Activated gamma-delta T cell treated with Interleukin-2 at 50 U/mL for 16 hours (primary cell): ENCODE results near the gene PHRF1.
"Not testable (repeated sequence)": the region's sequence is repeated elsewhere in the genome, so short reads cannot be mapped to it uniquely, and the experiment has no call there.

ENCODE experiments used
- DNase-seq: peaks from one replicate; pipeline ENCODE4 v3.0.0-alpha.2; 2020

Gene PHRF1

DNA sequence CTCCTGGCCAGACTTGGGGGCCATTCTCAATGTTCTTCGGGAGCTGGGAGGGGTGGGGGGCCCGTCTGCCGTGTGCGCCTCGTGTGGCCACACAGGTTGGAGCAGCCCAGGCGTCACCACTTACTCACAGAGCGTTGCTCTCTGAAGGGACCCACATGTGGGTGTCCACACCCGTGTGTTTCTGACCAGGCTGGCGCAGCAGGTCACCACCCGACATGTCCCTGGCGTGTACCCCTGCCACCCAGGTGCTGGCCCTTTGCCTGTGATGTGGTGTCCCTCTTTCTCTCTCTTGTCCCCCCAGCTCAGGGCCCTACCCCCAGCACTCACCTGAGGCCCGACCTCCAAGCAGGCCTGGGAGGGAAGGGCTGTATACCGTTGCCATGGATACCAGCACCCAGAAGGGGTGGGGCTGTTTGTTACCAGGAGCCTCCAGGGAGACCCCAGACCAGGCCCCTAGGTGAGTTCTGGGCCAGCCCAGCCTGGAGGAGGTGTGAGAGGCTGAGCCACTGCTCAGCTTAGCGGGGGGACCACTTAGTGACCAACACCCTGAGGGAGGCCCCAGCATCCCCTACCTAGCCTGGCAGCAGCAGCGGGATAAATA lies 17.1 kb upstream of the PHRF1 start:
- DNase-seq: no peak

DNA sequence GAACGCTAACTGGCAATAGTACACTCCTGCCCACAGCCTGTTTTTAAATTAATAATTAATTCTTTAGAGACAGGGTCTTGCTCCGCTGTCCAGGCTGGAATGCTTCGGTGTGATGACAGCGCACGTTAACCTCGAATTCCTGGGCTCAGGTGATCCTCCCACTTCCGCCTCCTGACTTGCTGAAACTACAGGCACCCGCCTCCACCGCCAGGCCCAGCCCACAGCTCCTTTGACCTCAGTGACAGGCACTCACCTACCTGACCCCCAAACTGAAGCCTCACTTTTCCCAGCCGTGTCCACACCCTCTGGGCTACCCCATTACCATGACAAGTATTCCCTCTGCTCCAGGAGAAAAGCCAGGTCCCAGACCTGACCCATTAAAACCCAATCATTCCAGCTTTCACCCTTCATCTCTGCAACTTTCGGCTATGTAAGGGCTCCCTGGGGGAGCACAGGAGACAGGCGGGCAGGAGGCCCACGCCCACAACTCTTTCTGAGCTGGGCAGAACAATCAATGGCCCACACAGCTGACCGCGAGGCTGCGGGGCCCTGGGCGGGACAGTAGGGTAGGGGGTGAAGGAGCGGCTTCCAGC lies 16.5 kb upstream of the PHRF1 start:
- no peak for DNase-seq

DNA sequence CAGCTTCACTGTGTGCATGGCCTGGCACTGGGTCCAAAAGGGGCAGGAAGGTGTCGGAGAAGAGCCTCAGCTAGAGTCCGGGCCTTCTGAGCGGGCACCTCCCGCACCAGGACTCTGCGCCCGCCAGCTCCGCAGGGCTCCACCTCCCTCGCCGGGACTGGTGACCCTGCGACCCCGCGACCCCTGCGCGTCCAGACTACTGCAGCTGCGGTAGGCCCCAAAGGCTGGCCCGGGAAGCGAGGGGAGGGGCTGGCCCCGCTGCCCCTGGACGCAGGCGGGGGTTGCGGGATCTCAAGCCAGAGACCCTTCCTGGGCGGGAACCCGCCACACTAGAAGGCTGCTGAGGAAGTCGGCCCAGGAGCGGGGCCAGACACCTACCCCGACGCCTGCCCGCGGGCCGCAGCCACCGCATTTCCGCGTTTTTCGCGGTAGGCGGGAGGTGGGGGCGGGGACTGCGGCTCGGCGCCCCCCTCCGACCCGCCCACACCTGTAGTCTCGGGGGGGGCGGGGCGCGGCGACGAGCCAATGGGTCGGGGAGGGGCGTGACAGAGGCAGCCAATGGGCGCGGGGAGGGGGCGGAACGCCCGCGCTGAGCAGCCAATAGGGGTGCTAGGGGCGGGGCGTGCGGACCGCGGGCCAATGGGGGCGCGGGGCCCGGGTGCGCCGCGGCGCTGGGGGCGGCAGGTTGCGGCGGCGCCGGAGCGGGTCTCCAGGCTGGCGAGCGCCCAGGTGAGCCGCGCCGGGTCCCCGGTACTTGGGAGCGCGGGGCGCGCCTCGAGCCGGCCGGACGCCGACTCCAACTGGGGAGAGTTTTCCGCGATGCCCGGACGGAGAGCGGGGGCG lies 15.7 kb upstream of the PHRF1 start, which contains the start of the genes LMNTD2 and RASSF7:
LMNTD2 (minus strand) TSS at position 434 of the 843 bp plus-strand sequence; CDS start at position 412, 22 bp downstream.
RASSF7 (plus strand) TSS at position 666 of the 843 bp plus-strand sequence. CDS start 799 bp downstream, outside the sequence.
- peak; percentile 96 for DNase-seq

DNA sequence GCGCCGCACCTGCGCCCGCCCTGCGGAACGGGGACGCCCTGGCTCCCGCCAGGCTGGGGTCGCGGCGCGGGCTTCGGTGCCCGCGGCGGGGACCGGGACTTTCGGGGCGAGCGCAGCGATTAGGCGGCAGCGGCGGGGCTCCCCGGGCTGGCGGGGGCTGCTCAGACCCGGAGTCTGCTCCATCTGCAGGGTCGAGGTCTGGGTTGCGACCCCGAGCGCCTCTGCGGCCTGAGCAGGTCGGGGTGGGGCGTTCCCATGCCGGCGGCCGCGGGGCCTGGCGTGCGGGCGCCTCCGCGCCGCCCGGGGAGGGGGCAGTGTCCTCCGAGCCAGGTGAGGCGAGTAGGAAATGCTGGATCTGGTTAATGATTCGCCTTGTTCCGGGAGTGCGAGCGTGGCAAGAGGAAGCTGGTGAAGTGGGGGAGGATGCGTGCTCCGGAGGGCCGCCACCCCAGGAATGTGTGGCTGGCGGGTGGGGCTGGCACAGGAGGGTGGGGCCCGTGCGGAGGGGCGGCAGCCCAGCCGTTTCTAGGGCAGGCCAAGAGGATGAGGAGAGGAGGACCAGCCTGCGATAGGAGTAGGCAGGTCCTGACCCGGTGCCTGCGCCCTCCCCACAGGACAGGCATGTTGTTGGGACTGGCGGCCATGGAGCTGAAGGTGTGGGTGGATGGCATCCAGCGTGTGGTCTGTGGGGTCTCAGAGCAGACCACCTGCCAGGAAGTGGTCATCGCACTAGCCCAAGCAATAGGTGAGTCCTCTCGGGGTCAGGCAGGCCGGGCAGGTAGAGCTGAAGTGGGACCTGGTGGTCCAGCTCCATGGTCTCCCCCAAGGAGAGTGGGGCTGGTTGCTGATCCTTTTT lies 14.9 kb upstream of the PHRF1 start:
- DNase-seq: no peak

GRCh38 chr11:562046-562645 lies 14.1 kb upstream of the PHRF1 start:
- DNase-seq: no peak

GRCh38 chr11:563066-563811 lies 13.0 kb upstream of the PHRF1 start:
- no peak for DNase-seq

GRCh38 chr11:563812-564578 lies 12.3 kb upstream of the PHRF1 start:
- DNase-seq: no peak

DNA sequence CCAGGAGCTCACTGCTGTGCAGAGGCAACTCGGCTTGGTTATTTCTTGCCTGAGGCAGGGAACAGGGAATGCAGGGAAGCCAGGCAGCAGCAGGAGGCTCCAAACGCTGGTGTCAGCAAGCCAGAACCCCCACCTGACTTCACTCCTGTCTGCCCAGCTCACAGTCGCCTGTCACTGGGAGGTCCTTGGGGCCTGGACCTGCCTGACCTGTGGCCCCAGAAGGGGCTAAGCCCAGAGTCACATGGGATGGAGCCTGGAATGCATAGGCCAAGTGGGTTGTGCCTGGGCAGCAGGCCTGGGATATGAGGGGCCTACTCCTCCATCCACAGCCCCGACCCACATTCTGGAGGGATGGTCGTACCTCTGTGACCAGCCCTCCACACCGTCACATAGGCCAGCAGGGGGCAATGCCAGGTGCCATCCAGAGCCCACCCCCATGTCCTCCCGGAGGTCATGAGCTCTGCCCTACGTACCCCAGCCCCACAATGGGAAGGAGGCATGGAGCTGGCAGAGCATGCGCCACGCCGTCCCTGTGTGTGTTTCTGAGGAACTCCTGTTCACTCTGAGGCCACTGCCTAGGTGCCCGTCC lies 10.3 kb upstream of the PHRF1 start:
- DNase-seq: no peak

DNA sequence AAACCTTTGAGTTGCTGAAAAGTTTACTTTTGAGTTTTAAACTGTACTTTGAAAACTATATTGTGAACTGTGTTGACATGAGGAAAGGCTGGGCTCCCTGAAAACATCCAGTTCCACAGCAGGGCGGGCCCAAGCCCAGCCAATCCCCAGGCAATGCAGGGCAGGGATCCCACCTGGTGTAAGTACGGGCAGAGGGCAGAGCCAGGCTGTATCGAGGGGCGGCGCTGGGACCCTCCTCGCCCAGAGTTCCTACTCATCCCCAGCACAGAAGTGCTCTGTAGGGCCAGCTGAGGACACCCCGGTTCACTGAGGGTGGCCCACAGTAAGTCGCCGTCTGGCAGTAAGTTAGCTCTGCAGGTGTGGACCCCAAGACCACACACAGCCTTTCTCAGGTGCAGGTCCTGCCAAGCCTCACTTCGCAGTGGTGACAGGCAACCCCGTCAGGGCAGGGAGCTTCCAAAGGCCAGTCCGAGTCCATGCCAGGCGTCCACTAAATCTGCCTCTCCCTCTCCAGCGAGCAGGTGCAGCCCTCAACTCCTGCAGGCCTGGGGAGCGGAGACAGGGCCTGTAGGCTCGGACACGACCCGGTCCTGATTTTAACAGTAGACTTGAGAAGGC lies 9.2 kb upstream of the PHRF1 start:
- DNase-seq: no peak

DNA sequence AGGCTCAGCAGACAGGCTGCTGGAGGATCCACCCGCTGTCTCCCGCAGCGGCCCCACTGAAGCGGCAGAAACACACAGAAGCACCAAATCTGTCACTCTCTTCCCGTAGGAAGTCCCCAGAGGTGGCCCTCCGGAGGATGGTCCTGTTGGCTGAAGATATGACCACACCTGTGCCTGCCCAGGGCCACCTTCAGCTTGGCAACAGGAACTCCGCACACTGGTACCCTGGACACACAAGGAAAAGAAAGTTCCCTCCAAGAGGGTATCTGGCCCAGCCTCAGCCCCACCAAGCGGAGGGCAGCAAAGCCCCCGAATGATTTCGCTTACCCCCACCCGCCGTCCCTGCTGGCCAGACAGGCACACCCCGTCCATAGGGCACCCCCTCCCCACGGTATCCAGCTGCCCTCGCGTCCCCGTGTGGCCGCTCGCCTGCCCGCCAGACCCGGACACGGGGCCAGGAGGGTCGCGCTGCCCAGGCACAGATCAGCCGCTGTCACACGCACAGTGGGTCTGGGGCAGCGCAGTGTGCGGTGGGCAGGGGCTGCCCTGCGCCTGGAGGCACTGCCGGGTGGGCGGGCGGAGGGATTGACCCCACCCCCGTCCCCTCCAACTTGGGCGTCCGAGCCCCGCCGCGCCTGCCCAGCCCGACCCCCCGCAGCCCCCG lies 8.5 kb upstream of the PHRF1 start:
- no peak for DNase-seq

DNA sequence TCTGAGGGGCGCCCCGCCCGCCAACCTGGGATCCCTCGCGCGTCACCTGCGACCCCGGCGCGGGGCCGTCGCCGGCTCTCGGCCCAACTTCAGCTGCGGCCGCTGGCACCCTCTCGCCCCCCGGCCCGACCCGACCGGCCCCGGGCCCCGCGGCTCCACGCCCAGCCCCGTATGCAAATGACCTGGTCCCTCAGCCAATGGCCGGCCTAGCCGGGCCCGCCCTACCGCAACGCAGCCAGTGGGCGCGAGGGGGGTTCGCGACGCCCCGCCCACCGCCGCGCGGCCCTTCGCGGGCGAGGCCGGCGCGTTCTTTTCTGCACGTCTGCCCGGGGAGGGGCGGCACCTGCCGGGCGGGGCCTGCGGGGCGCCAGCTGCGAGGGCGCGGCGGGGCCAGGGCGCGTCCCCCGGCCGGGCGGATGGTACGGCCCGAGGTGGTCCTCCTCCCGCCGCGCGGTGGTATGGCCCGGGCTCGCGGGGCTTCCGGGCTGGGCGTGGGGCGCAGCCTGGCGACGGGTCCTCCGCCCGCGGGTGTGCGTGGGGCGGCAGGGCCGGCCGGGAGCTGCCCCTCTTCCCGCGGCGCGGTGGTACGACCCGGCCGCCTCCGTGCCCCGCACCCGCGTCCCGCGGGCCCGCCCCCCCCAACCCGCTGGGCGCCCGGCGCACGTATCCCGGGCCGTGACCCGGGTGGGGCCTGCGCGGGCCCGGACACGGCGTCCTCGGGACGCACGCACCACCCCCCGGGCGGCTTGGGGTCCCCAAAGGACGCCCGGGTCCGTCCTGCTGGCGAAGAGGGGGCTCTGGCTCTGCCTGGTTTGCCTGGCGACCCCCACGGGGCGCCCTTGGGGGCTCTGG lies 7.7 kb upstream of the PHRF1 start:
- peak; percentile 92 for DNase-seq

GRCh38 chr11:569158-569885 lies 6.9 kb upstream of the PHRF1 start:
- no peak for DNase-seq

- DNase-seq: no peak
Measured at GRCh38 chr11:571802-572185, 4.5 kb upstream of the PHRF1 start.

DNA sequence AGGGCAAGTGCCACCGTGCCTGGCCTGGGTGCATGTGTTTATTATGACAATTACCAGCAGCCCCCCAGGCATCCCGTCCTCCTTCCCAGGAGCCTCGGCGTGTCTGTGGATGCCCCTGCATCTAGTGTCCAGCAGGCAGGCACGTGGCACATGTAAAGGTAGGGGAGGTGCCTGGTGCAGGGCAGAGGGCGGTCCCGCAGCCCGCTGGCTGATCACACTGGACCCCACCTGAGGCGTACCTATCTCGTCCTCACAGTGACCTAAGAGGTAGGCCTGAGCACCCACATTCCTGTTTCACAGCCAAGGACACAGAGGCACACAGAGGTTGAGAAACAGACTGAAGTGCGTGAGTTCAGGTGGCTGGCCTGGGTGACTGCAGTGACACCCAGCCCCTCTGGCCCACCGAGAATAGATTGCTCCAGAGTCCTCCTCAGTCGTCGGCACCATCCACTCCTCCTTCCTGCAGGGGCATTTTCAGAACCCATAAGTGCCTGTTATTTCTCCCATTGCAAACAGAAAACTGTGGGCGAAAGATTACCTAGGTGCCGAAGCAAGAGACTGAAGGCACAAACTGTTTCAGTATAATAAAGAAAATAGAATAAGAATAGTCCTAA lies 3.0 kb upstream of the PHRF1 start:
- no peak for DNase-seq

- DNase-seq: not testable (repeated sequence)
Measured at GRCh38 chr11:574031-574570, 2.2 kb upstream of the PHRF1 start.

- DNase-seq: no peak
Measured at GRCh38 chr11:574632-575312, 1.5 kb upstream of the PHRF1 start.
